GM12875 (cell line): ENCODE measurements around the gene TPMT.

Experiments used
- H3K4me3 ChIP-seq: one replicate; pipeline ENCODE4 v1.5.1; 2011; ENCODE audit warnings: low read depth, low read length, control low read depth
- TF ChIP-seq, protein P1 (sequence below): IDR thresholded peaks from 2 replicates; pipeline ENCODE4 v1.5.1; 2011; ENCODE audit warnings: low read depth, mild to moderate bottlenecking, control low read depth, inconsistent platforms, low read length, moderate library complexity, borderline replicate concordance; ENCODE audit not compliant: insufficient read depth

The TPMT gene

DNA sequence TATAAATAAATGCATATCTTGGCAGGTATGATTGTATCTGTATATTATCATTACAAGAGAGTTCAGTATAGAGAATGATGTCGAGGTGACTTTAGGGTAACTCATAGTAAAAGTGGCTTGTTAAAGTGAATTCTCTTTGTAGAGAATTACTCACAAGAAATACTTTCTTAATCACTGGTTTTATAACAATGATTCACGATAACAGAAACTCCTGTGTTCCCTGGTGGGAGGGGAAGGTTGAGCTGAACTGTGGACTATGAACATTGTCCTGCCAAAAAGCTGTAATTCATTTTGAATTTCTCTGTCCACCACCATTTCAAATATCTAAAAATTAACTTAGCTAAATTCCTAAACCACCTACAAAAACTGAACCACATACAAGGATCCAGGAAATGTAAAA, 7.7 kb downstream of the TPMT start:
- no peak overlapping the region for H3K4me3 ChIP-seq
- TF ChIP-seq, protein P1, sequence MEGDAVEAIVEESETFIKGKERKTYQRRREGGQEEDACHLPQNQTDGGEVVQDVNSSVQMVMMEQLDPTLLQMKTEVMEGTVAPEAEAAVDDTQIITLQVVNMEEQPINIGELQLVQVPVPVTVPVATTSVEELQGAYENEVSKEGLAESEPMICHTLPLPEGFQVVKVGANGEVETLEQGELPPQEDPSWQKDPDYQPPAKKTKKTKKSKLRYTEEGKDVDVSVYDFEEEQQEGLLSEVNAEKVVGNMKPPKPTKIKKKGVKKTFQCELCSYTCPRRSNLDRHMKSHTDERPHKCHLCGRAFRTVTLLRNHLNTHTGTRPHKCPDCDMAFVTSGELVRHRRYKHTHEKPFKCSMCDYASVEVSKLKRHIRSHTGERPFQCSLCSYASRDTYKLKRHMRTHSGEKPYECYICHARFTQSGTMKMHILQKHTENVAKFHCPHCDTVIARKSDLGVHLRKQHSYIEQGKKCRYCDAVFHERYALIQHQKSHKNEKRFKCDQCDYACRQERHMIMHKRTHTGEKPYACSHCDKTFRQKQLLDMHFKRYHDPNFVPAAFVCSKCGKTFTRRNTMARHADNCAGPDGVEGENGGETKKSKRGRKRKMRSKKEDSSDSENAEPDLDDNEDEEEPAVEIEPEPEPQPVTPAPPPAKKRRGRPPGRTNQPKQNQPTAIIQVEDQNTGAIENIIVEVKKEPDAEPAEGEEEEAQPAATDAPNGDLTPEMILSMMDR, result no peak

DNA sequence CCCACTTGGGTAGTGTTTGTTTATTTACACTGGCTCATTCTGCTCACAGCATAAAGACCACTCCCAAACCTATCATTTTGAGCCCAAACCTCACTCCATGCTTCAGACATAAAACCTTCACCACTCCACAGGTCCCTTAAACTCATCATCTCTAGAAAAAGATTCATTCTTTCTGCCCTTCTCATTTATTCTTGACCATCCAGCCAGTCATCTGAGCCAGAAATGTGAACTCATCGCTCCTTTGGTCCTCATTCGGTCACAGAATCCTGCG, 12.4 kb downstream of the TPMT start:
- TF ChIP-seq, protein P1, result no peak

GRCh38 chr6:18141805-18142590, 12.9 kb downstream of the TPMT start:
- no peak overlapping the region for H3K4me3 ChIP-seq
- TF ChIP-seq, protein P1, result no peak

More for the DNA sequence above, 12.4 kb downstream of the TPMT start:
- no peak overlapping the region for H3K4me3 ChIP-seq

- TF ChIP-seq, protein P1, result no peak
- H3K4me3 ChIP-seq, result no peak overlapping the region
These were observed 14.8 kb downstream of the TPMT start for GRCh38 chr6:18139935-18140621.

DNA sequence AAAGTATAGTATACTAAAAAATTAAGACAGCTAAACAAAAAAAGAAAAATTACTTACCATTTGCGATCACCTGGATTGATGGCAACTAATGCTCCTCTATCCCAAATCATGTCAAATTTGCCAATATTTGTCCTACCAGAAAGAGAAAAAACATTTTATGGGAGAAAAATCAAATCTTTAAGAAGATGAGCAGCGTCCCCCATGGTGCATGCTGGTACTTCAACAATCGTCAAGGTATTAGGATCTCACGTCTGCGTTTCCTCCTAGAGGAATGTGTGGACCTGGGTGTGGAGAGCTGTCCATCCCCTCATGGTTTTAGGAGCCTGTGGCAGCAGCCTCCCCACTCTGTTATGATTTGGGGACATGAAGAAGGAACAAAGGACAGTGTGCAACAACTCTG, 16.0 kb downstream of the TPMT start:
- H3K4me3 ChIP-seq, result no peak overlapping the region
- TF ChIP-seq, protein P1, result no peak

DNA sequence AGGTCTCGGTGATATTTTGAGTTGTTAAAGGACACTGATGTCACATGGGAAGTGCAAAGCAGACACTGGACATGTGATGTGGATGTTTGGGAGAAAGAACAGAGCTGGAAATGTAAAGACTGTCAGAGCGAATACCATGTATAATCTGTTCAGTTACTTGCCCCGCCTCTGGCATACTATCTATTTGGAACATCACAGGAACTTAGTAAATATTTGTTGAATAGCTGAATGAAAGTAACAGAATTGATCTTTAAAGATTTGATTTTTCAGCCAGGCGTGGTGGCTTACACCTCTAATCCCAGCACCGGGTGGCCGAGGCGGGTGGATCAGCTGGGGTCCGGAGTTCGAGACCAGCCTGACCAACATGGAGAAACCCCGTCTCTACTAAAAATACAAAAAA, 18.6 kb downstream of the TPMT start:
- H3K4me3 ChIP-seq, result no peak overlapping the region
- TF ChIP-seq, protein P1, result no peak

DNA sequence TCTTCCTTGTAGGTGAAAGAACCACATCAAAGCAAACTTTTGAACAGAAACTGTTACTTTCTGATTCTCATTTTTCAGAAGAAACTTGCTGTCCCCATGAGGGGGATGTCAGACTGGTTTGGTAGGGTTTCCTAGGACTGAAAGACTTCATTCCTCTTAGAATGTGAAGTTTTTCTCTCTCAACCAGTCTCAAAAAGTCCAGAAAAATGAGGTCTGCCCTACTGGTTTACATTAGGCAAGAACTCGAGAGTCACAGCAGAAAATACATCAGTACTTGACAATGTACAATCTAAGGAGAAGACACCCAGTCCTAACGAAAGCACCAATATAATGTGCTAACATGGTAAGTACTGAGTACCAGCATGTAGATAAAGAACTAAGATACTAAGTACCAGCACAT, 19.7 kb downstream of the TPMT start:
- TF ChIP-seq, protein P1, result no peak
- no peak overlapping the region for H3K4me3 ChIP-seq
